Measurements from ENCODE around the gene LRFN4.

DNA sequence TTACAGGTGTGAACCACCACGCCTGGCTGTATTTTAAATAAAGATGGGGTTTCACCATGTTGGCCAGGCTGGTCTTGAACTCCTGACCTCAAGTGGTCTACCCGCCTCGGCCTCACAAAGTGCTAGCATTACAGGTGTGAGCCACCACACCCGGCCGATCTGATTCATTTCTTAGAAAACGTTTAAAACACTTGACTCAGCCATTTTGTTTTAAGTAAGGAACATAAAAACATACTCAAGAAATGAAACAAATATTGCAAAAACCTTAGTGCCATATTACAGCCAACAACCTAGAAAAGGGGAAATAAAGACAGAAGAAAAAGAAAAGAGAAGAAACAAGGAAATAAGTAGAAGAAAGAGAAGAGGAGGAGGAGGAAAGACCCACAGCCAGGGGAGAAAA, 17.4 kb downstream of the LRFN4 start:
- TF ChIP-seq POLR2A (IDR thresholded peaks at IDR 0.05; ENCODE audit: low read length), result no peak
- TF ChIP-seq GATA1 (IDR thresholded peaks at IDR 0.05; ENCODE audit: low read depth, low read length), result no peak
